GM12878 (cell line): ENCODE results near the gene ASAP3. TPM values are rescaled to one million over a fixed set of nuclear protein-coding genes. Genes with fewer than 3 reads are reported as not detected.

ENCODE experiments used
- ATAC-seq: fragments of 200-7000 bp; cut with Tn5 transposase; 3 replicates; pipeline ENCODE4 v1.9.1; 2020; ENCODE audit warnings: mild to moderate bottlenecking, moderate library complexity
- BruUV-seq: library from RNA; stranded (reverse); fragments of 400-500 nt; replicated peaks from 2 replicates; lab custom pipeline; 2021; lab: Mats Ljungman, UMichigan
- CTCF ChIA-PET: fragments of 300-600 bp; sonication (Branson Sonifier 250); formaldehyde crosslinking; extraction: SDS; loops from one replicate; lab custom pipeline; 2021; ENCODE audit warnings: inconsistent platforms; lab: Yijun Ruan, JAX
- POLR2A ChIA-PET: fragments of 350-600 bp; formaldehyde crosslinking; extraction: SDS; loops from one replicate; lab custom pipeline; 2021; ENCODE audit warnings: inconsistent platforms; lab: Charles Lee
- RAD21 ChIA-PET: fragments of 300-600 bp; sonication (Branson Sonifier 250); formaldehyde crosslinking; loops from one replicate; lab custom pipeline; 2023; ENCODE audit warnings: antibody characterized with exemption; ENCODE audit not compliant: unreplicated experiment; lab: Charles Lee
- SMC1A ChIA-PET: fragments of 300-600 bp; sonication (Branson Sonifier 250); formaldehyde crosslinking; loops from one replicate; lab custom pipeline; 2023; ENCODE audit not compliant: unreplicated experiment, uncharacterized antibody; lab: Charles Lee
- DNase-seq: peaks from one replicate; pipeline ENCODE4 v3.0.0-alpha.2; 2011; ENCODE audit warnings: low read depth, low spot score
- FAIRE-seq: peaks from 3 replicates; lab custom pipeline; 2011; peaks lifted over from hg19 to GRCh38; lab: Jason Lieb, UNC
- H2AFZ ChIP-seq: 2 replicates; pipeline ENCODE4 v1.6.0; 2011; ENCODE audit warnings: low read depth, low read length, control low read depth; ENCODE audit not compliant: control insufficient read depth
- H3K27ac ChIP-seq: 2 replicates; pipeline ENCODE4 v1.5.1; 2011; ENCODE audit warnings: control low read depth; ENCODE audit not compliant: control insufficient read depth, insufficient read depth
- H3K27me3 ChIP-seq, 2 experiments: replicated peaks in 1 of 2; 2 replicates each; pipeline versions ENCODE4 v1.6.0 to v1.6.1; 2011; ENCODE audit warnings: low read length in 1 of 2; ENCODE audit not compliant: control insufficient read depth in 2 of 2, insufficient read depth in 2 of 2
- H3K36me3 ChIP-seq, 2 experiments: 2 replicates each; pipeline ENCODE4 v1.5.1; 2011; ENCODE audit warnings: low read length in 1 of 2; ENCODE audit not compliant: control insufficient read depth in 2 of 2, insufficient read depth in 2 of 2
- H3K4me1 ChIP-seq: 2 replicates; pipeline ENCODE4 v1.6.1; 2011; ENCODE audit warnings: mild to moderate bottlenecking, low read length, moderate library complexity, mixed read lengths; ENCODE audit not compliant: control insufficient read depth, insufficient read depth
- H3K4me2 ChIP-seq: 2 replicates; pipeline ENCODE4 v1.6.0; 2011; ENCODE audit warnings: control low read depth; ENCODE audit not compliant: control insufficient read depth, insufficient read depth
- H3K4me3 ChIP-seq: fragments of 200-600 bp; sonication (generic); 2 replicates; pipeline ENCODE4 v1.5.1; 2016
- H3K79me2 ChIP-seq: 2 replicates; pipeline ENCODE4 v1.6.0; 2011; ENCODE audit warnings: low read length; ENCODE audit not compliant: control insufficient read depth, insufficient read depth
- H3K9ac ChIP-seq: 2 replicates; pipeline ENCODE4 v1.8.0; 2011; ENCODE audit warnings: low read length, control low read depth, mixed read lengths; ENCODE audit not compliant: control insufficient read depth, insufficient read depth
- H3K9me3 ChIP-seq: replicated peaks from 3 replicates; pipeline ENCODE4 v1.5.1; 2011; ENCODE audit warnings: mild to moderate bottlenecking, low read length; ENCODE audit not compliant: control insufficient read depth, insufficient read depth
- H4K20me1 ChIP-seq: 2 replicates; pipeline ENCODE4 v1.6.0; 2011; ENCODE audit not compliant: control insufficient read depth, insufficient read depth
- CBFB ChIP-seq: IDR thresholded peaks from 2 replicates; pipeline ENCODE4 v1.6.1; 2016; ENCODE audit warnings: antibody characterized with exemption, low read depth
- DPF2 ChIP-seq: fragments of 450-650 bp; IDR thresholded peaks from 2 replicates; pipeline ENCODE4 v1.6.1; 2017; ENCODE audit warnings: mild to moderate bottlenecking
- EGR1 ChIP-seq, 2 experiments: IDR thresholded peaks; 1 replicate in 1 of 2; 2 replicates in 1 of 2; pipeline ENCODE4 v1.6.1; 2011 to 2012; ENCODE audit warnings: low read depth in 2 of 2, low read length in 2 of 2, borderline replicate concordance in 1 of 2, mild to moderate bottlenecking in 1 of 2, moderate library complexity in 1 of 2
- HDGF ChIP-seq: fragments of 450-650 bp; IDR thresholded peaks from 2 replicates; pipeline ENCODE4 v1.6.1; 2016; ENCODE audit warnings: antibody characterized with exemption
- SMARCA5 ChIP-seq: fragments of 450-650 bp; IDR thresholded peaks from 2 replicates; pipeline ENCODE4 v1.6.1; 2017; ENCODE audit warnings: mild to moderate bottlenecking
- WGBS: methylation state at CpG from one replicate; pipeline ENCODE4 v1.1.6; 2016; ENCODE audit warnings: low lambda C conversion rate; ENCODE audit not compliant: insufficient replicate concordance, insufficient coverage; ENCODE audit errors: missing lambda C conversion rate; 5-methylcytosine and 5-hydroxymethylcytosine counted together
- in situ Hi-C: fragments of 300-500 bp; cut with MboI; formaldehyde crosslinking; loops from 9 replicates; pipeline ENCODE4 v1.14.3; 2018; ENCODE audit warnings: mixed read lengths
- intact Hi-C: fragments of 100-400 bp; cut with micrococcal nuclease; formaldehyde crosslinking; loops from one replicate; pipeline ENCODE4 v1.14.2; 2022; ENCODE audit not compliant: unreplicated experiment
- polyA plus RNA-seq, 11 experiments: library from polyadenylated mRNA; depleted of rRNA in 4 of 11; unstranded in 6 of 11; stranded (reverse) in 5 of 11; fragments of >200 nt; fragmentation: Nextera tagmentation in 4 of 11; fragmentation: Illumina TruSeq in 1 of 11; extraction: Ambion mirVana in 4 of 11; extraction: Trizol in 1 of 11; gene quantifications; 1 replicate in 1 of 11; 2 replicates in 10 of 11; pipeline versions ENCODE4 v1.2.1 to v1.2.3, GENCODE V29; 2011 to 2016; ENCODE audit warnings: inconsistent platforms in 2 of 11, missing spikeins in 2 of 11, low read depth in 1 of 11
- total RNA-seq, 4 experiments: library from RNA; depleted of rRNA in 3 of 4; stranded (reverse); fragments of >200 nt in 3 of 4; fragmentation: Illumina TruSeq in 1 of 4; extraction: Trizol in 1 of 4; gene quantifications; 2 replicates each; pipeline versions ENCODE4 v1.2.1 to v1.2.3, GENCODE V29; 2013 to 2021
- TF ChIP-seq, protein P1 (sequence below), 3 experiments: IDR thresholded peaks in 2 of 3; conservative IDR thresholded peaks in 1 of 3; 2 replicates each; pipeline ENCODE4 v1.5.1; 2011; ENCODE audit warnings: low read depth in 3 of 3, low read length in 3 of 3, mild to moderate bottlenecking in 3 of 3, control low read depth in 2 of 3, moderate library complexity in 2 of 3, inconsistent platforms in 1 of 3, mixed read lengths in 1 of 3; ENCODE audit not compliant: control insufficient read depth in 2 of 3, insufficient read depth in 1 of 3; ENCODE audit errors: extremely low read depth in 1 of 3

Gene ASAP3
- total and polyA plus RNA-seq, 10 of the 15 experiments (the other 5 are each of a cell fraction or from before 2014, with no cell fraction given): 0.04 to 0.92 (median 0.34) TPM; not detected in 1

DNA sequence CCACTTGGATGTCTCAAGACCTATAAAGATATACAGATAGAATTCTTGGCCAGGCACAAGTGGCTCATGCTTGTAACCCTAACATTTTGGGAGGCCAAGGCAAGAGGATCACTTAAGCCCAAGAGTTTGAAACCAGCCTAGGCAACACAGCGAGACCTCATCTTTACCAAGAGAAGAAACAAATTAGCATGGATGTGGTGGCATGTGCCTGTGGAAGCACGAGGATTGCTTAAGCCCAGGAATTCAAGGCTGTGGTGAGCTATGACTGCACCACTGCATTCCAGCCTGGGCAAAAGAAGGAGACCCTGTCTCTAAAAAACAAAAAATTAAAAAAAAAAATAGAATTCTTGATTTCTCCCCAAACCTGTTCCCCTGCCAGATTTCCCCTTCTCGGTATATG lies 8.3 kb downstream of the ASAP3 start:
- no peak for DNase-seq
- CTCF ChIA-PET: no interaction called here
- intact Hi-C loops (no loop called here), in situ Hi-C loops (no loop called here)
- no peaks in the 10 kb centered on the region for H3K79me2 ChIP-seq
- H3K27ac ChIP-seq: no peak overlapping the region
- no peaks in the 10 kb centered on the region for H4K20me1 ChIP-seq
- no peak overlapping the region for H3K4me3 ChIP-seq
- H3K27me3 ChIP-seq: 0 out of 4 replicates have a peak, but pooled peaks cover 0 to 2% of the 10 kb centered on the region in 2 experiments
- H3K36me3 ChIP-seq: no peaks in the 10 kb centered on the region
- H3K4me1 ChIP-seq: peaks cover 3% of the 10 kb centered on the region
- RAD21 ChIA-PET: no interaction called here
- no peak overlapping the region for H3K4me2 ChIP-seq
- POLR2A ChIA-PET: no interaction called here
- H3K9ac ChIP-seq: no peak overlapping the region
- H3K9me3 ChIP-seq: no peaks in the 10 kb centered on the region
- SMC1A ChIA-PET: no interaction called here
- H2AFZ ChIP-seq: no peak overlapping the region
- BruUV-seq: no TSS peak
- FAIRE-seq: no peak
- 13% methylated on average over 3 of the region's 3 CpGs for WGBS
- no peak for ATAC-seq
- TF ChIP-seq EGR1 (IDR thresholded peaks at IDR 0.05; ENCODE audit: borderline replicate concordance in 1 of 2, low read depth in 2 of 2, low read length in 2 of 2) (no peak), HDGF (no peak), DPF2 (no peak), SMARCA5 (no peak), CBFB (no peak)
- TF ChIP-seq, protein P1, sequence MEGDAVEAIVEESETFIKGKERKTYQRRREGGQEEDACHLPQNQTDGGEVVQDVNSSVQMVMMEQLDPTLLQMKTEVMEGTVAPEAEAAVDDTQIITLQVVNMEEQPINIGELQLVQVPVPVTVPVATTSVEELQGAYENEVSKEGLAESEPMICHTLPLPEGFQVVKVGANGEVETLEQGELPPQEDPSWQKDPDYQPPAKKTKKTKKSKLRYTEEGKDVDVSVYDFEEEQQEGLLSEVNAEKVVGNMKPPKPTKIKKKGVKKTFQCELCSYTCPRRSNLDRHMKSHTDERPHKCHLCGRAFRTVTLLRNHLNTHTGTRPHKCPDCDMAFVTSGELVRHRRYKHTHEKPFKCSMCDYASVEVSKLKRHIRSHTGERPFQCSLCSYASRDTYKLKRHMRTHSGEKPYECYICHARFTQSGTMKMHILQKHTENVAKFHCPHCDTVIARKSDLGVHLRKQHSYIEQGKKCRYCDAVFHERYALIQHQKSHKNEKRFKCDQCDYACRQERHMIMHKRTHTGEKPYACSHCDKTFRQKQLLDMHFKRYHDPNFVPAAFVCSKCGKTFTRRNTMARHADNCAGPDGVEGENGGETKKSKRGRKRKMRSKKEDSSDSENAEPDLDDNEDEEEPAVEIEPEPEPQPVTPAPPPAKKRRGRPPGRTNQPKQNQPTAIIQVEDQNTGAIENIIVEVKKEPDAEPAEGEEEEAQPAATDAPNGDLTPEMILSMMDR (IDR thresholded peaks at IDR 0.05 in 2 of 3, conservative IDR thresholded peaks at IDR 0.05 in 1 of 3; ENCODE audit: control insufficient read depth in 2 of 3, extremely low read depth in 1 of 3, insufficient read depth in 1 of 3, low read depth in 3 of 3, low read length in 3 of 3): no peak
